Keratinocyte (primary cell): ENCODE data around the gene ZNF462. TPM values are rescaled to one million over a fixed set of nuclear protein-coding genes. Genes with fewer than 3 reads are reported as not detected.

Source experiments
- DNase-seq: peaks from one replicate; pipeline ENCODE4 v3.0.0-alpha.2; 2011; ENCODE audit warnings: low read depth, missing footprints, low spot score
- FAIRE-seq: peaks from 2 replicates; lab custom pipeline; 2011; peaks lifted over from hg19 to GRCh38; lab: Jason Lieb, UNC
- H2AFZ ChIP-seq: 2 replicates; pipeline ENCODE4 v1.6.0; 2012; ENCODE audit warnings: low read length, control low read depth, inconsistent platforms; ENCODE audit not compliant: control insufficient read depth
- H3K27ac ChIP-seq: 2 replicates; pipeline ENCODE4 v1.5.1; 2011; ENCODE audit warnings: low read length; ENCODE audit not compliant: control insufficient read depth, insufficient read depth
- H3K27me3 ChIP-seq: 3 replicates; pipeline ENCODE4 v1.6.0; 2011; ENCODE audit warnings: low read length; ENCODE audit not compliant: control insufficient read depth, insufficient read depth; ENCODE audit errors: extremely low read depth
- H3K36me3 ChIP-seq, 2 experiments: 2 replicates in 1 of 2; 3 replicates in 1 of 2; pipeline ENCODE4 v1.5.1; 2011; ENCODE audit warnings: low read length in 2 of 2, mild to moderate bottlenecking in 1 of 2; ENCODE audit not compliant: control insufficient read depth in 2 of 2, insufficient read depth in 2 of 2; ENCODE audit errors: extremely low read depth in 1 of 2
- H3K4me1 ChIP-seq: 3 replicates; pipeline ENCODE4 v1.5.1; 2011; ENCODE audit warnings: low read length; ENCODE audit not compliant: control insufficient read depth, insufficient read depth; ENCODE audit errors: extremely low read depth
- H3K4me2 ChIP-seq: 3 replicates; pipeline ENCODE4 v1.6.0; 2011; ENCODE audit warnings: low read depth, low read length; ENCODE audit not compliant: control insufficient read depth, insufficient read depth; ENCODE audit errors: extremely low read depth
- H3K4me3 ChIP-seq, 3 experiments: fragments of 200-600 bp in 1 of 3; sonication (generic) in 1 of 3; 2 replicates in 2 of 3; 3 replicates in 1 of 3; pipeline ENCODE4 v1.5.1; 2011 to 2016; ENCODE audit warnings: low read length in 3 of 3, mild to moderate bottlenecking in 3 of 3, control low read depth in 2 of 3, inconsistent platforms in 1 of 3, low read depth in 1 of 3, mixed read lengths in 1 of 3, mixed run types in 1 of 3, moderate library complexity in 1 of 3; ENCODE audit not compliant: control insufficient read depth in 2 of 3, insufficient read depth in 2 of 3; ENCODE audit errors: extremely low read depth in 1 of 3
- H3K79me2 ChIP-seq: 2 replicates; pipeline ENCODE4 v1.6.0; 2012; ENCODE audit warnings: low read length; ENCODE audit not compliant: control insufficient read depth, insufficient read depth
- H3K9ac ChIP-seq: 3 replicates; pipeline ENCODE4 v1.6.0; 2011; ENCODE audit warnings: low read length; ENCODE audit not compliant: control insufficient read depth, insufficient read depth; ENCODE audit errors: extremely low read depth
- H3K9me1 ChIP-seq: 3 replicates; pipeline ENCODE4 v1.6.0; 2011; ENCODE audit warnings: low read length; ENCODE audit not compliant: control insufficient read depth, insufficient read depth; ENCODE audit errors: extremely low read depth
- H3K9me3 ChIP-seq: 2 replicates; pipeline ENCODE4 v1.5.1; 2012; ENCODE audit warnings: low read depth, low read length; ENCODE audit not compliant: control insufficient read depth
- H4K20me1 ChIP-seq: 3 replicates; pipeline ENCODE4 v1.6.0; 2011; ENCODE audit warnings: low read length; ENCODE audit not compliant: control insufficient read depth, insufficient read depth; ENCODE audit errors: extremely low read depth
- EZH2 ChIP-seq: IDR thresholded peaks from one replicate; pipeline ENCODE4 v1.6.1; 2012; ENCODE audit warnings: inconsistent platforms, mild to moderate bottlenecking, low read length, moderate library complexity
- dilution Hi-C: fragments of 300-500 bp; cut with MboI; formaldehyde crosslinking; loops from one replicate; pipeline ENCODE4 v1.7.0; 2020; ENCODE audit warnings: low sequenced_read_pairs; ENCODE audit not compliant: extremely low pct_ligation_motif_present
- polyA plus RNA-seq, 5 experiments: library from polyadenylated mRNA; depleted of rRNA in 3 of 5; stranded (reverse) in 3 of 5; stranded (forward) in 1 of 5; unstranded in 1 of 5; fragments of >200 nt; gene quantifications; 1 replicate in 1 of 5; 2 replicates in 3 of 5; 3 replicates in 1 of 5; pipeline versions ENCODE4 v1.2.1 to v1.2.3, GENCODE V29; 2011 to 2012; ENCODE audit warnings: missing spikeins in 2 of 5, low read depth in 1 of 5, low replicate concordance in 1 of 5
- TF ChIP-seq, protein P1 (sequence below), 3 experiments: IDR thresholded peaks in 1 of 3; conservative IDR thresholded peaks in 1 of 3; optimal IDR thresholded peaks in 1 of 3; 2 replicates in 2 of 3; 3 replicates in 1 of 3; pipeline versions ENCODE3 to v1.5.1; 2011; ENCODE audit warnings: low read length in 3 of 3, mild to moderate bottlenecking in 3 of 3, moderate library complexity in 2 of 3, control low read depth in 1 of 3, inconsistent platforms in 1 of 3; ENCODE audit not compliant: insufficient read depth in 2 of 3; ENCODE audit errors: extremely low read depth in 1 of 3

The ZNF462 gene
- polyA plus RNA-seq, 1 donor (not counting 4 experiments of a cell fraction or from before 2014, with no cell fraction given) = 7.8 TPM

DNA sequence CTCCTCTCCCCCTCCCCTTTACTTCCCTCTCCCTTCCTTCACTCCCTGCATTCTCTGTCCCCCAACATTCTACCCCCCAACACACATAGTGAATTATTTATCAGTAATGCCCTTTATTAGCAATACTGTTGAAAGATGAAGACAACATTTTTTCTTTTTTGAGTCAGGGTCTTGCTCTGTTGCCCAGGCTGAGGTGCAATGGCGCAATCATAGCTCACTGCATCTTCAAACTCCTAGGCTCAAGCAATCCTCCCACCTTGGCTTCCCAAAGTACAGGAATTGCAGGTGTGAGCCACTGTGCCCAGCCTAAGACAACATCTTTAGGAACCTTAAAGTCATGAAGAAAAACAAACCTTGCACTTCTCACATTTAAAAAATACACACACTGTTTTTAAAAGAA lies 130.6 kb downstream of the ZNF462 start:
- Histone ChIP-seq H3K4me3 (no peak overlapping the region), H3K9me3 (no peaks in the 10 kb centered on the region), H3K4me2 (no peak overlapping the region), H3K9ac (no peak overlapping the region), H3K79me2 (no peaks in the 10 kb centered on the region), H3K9me1 (no peaks in the 10 kb centered on the region), H4K20me1 (no peaks in the 10 kb centered on the region), H3K27ac (no peak overlapping the region), H3K36me3 (peaks cover 0 to 1% of the 10 kb centered on the region in 2 experiments), H3K4me1 (no peaks in the 10 kb centered on the region), H2AFZ (no peak overlapping the region), H3K27me3 (no peaks in the 10 kb centered on the region)
- no peak for DNase-seq
- no peak for FAIRE-seq
- dilution Hi-C loops = no loop called here
- no peak for TF ChIP-seq EZH2
- TF ChIP-seq, protein P1, sequence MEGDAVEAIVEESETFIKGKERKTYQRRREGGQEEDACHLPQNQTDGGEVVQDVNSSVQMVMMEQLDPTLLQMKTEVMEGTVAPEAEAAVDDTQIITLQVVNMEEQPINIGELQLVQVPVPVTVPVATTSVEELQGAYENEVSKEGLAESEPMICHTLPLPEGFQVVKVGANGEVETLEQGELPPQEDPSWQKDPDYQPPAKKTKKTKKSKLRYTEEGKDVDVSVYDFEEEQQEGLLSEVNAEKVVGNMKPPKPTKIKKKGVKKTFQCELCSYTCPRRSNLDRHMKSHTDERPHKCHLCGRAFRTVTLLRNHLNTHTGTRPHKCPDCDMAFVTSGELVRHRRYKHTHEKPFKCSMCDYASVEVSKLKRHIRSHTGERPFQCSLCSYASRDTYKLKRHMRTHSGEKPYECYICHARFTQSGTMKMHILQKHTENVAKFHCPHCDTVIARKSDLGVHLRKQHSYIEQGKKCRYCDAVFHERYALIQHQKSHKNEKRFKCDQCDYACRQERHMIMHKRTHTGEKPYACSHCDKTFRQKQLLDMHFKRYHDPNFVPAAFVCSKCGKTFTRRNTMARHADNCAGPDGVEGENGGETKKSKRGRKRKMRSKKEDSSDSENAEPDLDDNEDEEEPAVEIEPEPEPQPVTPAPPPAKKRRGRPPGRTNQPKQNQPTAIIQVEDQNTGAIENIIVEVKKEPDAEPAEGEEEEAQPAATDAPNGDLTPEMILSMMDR (optimal IDR thresholded peaks at IDR 0.05 in 1 of 3, IDR thresholded peaks at IDR 0.05 in 1 of 3, conservative IDR thresholded peaks at IDR 0.05 in 1 of 3; ENCODE audit: extremely low read depth in 1 of 3, insufficient read depth in 2 of 3, low read length in 3 of 3) = no peak

DNA sequence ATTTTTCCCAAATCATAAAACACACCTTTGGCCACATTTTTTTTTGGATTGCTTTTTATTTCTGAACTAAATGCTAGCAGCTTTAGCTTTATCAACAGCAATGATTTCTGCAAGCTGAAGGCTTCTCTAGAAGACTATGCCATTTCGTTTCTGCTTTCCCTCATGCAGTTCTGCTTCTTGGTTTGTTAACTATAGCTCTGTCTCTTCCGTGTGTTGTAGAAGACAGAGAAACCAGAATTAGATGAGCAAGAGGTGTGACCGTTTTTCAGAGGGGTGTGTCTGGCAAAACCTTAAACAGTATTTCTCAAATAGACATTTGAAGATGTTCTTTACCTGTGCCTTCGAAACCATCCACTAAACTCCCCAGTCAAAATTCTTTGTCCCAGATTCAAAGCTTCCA lies 131.5 kb downstream of the ZNF462 start:
- H3K27me3 ChIP-seq = no peaks in the 10 kb centered on the region
- TF ChIP-seq, protein P1 (optimal IDR thresholded peaks at IDR 0.05 in 1 of 3, IDR thresholded peaks at IDR 0.05 in 1 of 3, conservative IDR thresholded peaks at IDR 0.05 in 1 of 3; ENCODE audit: extremely low read depth in 1 of 3, insufficient read depth in 2 of 3, low read length in 3 of 3) = no peak
- no peak for TF ChIP-seq EZH2

More for the DNA sequence above, 131.5 kb downstream of the ZNF462 start:
- Histone ChIP-seq H3K79me2 (no peaks in the 10 kb centered on the region), H3K4me3 (no peak overlapping the region), H3K4me1 (no peaks in the 10 kb centered on the region), H3K9me1 (no peaks in the 10 kb centered on the region), H3K27ac (no peak overlapping the region), H3K9me3 (no peaks in the 10 kb centered on the region), H2AFZ (no peak overlapping the region), H3K9ac (no peak overlapping the region), H3K36me3 (peaks cover 0 to 1% of the 10 kb centered on the region in 2 experiments), H3K4me2 (no peak overlapping the region), H4K20me1 (no peaks in the 10 kb centered on the region)
- dilution Hi-C loops = no loop called here
- DNase-seq (no peak), FAIRE-seq (no peak)
